ENCODE results near the gene LARP4.

Gene LARP4

GRCh38 chr12:50528800-50529199 is 128.1 kb downstream of the LARP4 start:
- DNase-seq (ENCODE audit: low read depth), result no peak
- no peak for TF ChIP-seq CTCF (IDR thresholded peaks at IDR 0.05; ENCODE audit: insufficient read depth, low read depth, low read length, missing control alignments)

GRCh38 chr12:50529345-50529744 is 128.7 kb downstream of the LARP4 start:
- TF ChIP-seq CTCF (IDR thresholded peaks at IDR 0.05; ENCODE audit: insufficient read depth, low read depth, low read length, missing control alignments), result no peak
- H3K4me3 ChIP-seq (ENCODE audit: low read length), result no peak overlapping the region
- DNase-seq (ENCODE audit: low read depth), result no peak

More at GRCh38 chr12:50528800-50529199, 128.1 kb downstream of the LARP4 start:
- H3K4me3 ChIP-seq (ENCODE audit: low read length), result no peak overlapping the region
